Lower leg skin (tissue), 4 donors: ENCODE results near the gene ADAMTS17. TPM values are rescaled to one million over a fixed set of nuclear protein-coding genes. Genes with fewer than 3 reads are reported as not detected.

ENCODE experiments used
- DNase-seq, 2 donors: peaks; one replicate each; pipeline ENCODE4 v3.0.0-alpha.2; 2019; ENCODE audit warnings: low spot score in 2 of 2
- H3K4me3 ChIP-seq: fragments of 200-600 bp; sonication (generic); 2 replicates; pipeline ENCODE4 v1.5.1; 2017; ENCODE audit warnings: mild to moderate bottlenecking, low read depth; ENCODE audit not compliant: poor library complexity, severe bottlenecking
- CTCF ChIP-seq, 3 donors: fragments of 450-650 bp; IDR thresholded peaks; one replicate each; pipeline ENCODE4 v1.5.1; 2016; ENCODE audit warnings: antibody characterized with exemption in 3 of 3, mild to moderate bottlenecking in 3 of 3, moderate library complexity in 2 of 3
- POLR2A ChIP-seq, 2 donors: fragments of 450-650 bp; IDR thresholded peaks; one replicate each; pipeline ENCODE4 v1.6.1; 2016 to 2017; ENCODE audit warnings: antibody characterized with exemption in 2 of 2, mild to moderate bottlenecking in 1 of 2, moderate library complexity in 1 of 2
- WGBS, 2 donors: methylation state at CpG; one replicate each; pipeline ENCODE4 v1.1.5; 2018; 5-methylcytosine and 5-hydroxymethylcytosine counted together
- intact Hi-C: fragments of 100-400 bp; cut with DNase I; formaldehyde crosslinking; loops from one replicate; pipeline ENCODE4 v1.15.0; 2023; ENCODE audit warnings: low total_unique reads
- total RNA-seq, 4 donors: library from RNA; depleted of rRNA; stranded (reverse); fragments of >200 nt; gene quantifications; one replicate each; pipeline ENCODE4 v1.1.0, GENCODE V29; 2016

ADAMTS17 gene
- total RNA-seq, 4 donors from 2014 or later: 3.5 to 7.8 (median 3.9) TPM

DNA sequence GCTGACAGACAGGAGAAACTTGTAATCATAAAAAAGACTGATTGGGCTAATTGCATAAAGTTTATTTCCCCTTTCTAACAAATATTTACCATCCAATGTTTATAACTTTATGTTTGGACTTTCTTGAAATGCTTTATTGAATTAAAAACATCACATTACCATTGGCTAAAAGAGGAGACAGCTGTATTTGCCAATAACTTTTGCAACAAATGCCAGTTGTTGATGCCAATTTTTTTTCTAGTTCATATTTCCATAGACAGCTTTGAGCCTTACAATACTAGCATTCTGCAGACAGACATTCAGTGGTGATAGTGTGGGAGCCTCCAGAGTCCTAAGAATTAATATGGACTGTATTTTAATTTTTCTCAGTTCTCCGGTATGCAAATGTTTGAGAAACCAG, 198.4 kb downstream of the ADAMTS17 start:
- no peak for TF ChIP-seq CTCF (IDR thresholded peaks at IDR 0.05)
- no peak for TF ChIP-seq POLR2A (IDR thresholded peaks at IDR 0.05)
- H3K4me3 ChIP-seq: no peak overlapping the region
- 74 to 81% methylated on average over 1 of the region's 1 CpG for WGBS, 2 donors
- intact Hi-C loops: no loop called here
- no peak for DNase-seq

DNA sequence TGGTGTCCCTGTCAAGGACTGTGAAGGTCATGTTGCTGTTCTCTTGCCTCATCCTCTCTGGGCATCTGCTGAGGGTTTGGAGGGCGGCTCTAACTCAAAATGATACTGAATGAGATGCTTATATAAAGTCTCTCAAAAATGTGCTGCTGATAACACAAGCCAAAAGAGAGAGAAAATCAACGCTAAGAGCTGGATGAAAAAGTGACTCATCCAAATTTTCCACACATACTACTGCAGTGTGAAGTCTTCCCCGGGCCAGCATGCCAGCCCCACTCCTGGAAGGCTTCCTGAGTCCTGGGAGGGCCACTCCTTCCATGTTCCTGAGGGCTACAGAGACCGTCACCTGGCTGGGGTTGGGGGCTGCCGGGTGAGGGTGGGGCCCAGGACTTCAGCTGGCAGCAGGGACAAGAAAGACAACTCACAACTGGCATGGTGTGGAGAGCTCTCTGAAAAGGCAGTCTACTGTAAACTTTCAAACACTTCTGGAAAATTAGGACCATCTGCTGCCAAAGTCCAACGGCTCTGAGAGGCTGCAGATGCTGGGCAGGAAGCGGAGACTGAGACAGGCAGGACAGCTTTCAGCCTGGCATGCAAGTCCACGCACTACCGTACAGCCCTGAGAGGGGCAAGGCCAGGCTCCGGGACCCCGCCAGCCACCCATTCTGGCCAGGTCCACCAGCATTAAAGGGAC, 200.3 kb downstream of the ADAMTS17 start:
- H3K4me3 ChIP-seq: no peak overlapping the region
- no peak for TF ChIP-seq CTCF (IDR thresholded peaks at IDR 0.05)
- WGBS, 2 donors: 45 to 52% methylated on average over 11 of the region's 11 CpGs
- intact Hi-C loops: no loop called here
- DNase-seq: peak in 1 of 2 donors; percentile 85

DNA sequence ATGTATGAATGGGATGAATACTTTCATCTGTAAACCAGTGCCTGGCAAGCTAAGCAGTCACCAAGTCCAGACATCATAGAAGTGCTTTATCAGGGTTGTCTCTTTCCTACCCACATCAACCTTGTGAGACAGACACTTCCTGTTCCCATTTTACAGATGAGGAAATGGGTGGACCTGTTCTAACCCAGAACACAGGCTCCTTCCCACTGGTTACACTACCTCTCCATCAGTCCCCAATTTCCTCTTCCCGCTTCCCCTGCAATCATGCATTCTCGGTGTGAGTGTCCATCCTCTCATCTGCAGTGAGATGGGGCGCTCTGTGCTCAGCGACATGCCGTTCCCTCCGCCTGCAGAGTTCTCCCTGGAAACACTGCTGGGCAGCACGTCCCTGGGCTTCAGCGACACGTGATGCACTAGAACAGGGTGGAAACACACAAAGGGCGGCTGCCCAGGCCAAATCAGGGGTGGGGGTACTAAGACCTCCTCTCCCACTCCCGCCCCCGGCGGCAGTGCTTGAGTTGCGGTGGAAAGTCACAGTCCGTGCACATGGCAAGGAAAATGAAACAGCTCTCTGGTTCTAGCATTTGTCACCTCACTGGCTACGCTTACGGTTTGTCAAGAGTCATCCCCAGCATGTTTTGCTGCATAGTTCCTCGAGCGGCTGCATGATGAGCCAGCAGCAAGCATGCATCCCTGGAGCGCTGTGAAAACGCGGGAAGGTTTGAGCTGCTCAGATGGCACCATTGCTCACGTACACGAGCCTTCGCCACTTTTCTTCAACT, 201.1 kb downstream of the ADAMTS17 start:
- TF ChIP-seq POLR2A (IDR thresholded peaks at IDR 0.05) (no peak), CTCF (IDR thresholded peaks at IDR 0.05) (no peak)
- DNase-seq: peak in 1 of 2 donors; percentile 57
- WGBS, 2 donors: 79 to 89% methylated on average over 24 to 25 of the region's 25 CpGs

DNA sequence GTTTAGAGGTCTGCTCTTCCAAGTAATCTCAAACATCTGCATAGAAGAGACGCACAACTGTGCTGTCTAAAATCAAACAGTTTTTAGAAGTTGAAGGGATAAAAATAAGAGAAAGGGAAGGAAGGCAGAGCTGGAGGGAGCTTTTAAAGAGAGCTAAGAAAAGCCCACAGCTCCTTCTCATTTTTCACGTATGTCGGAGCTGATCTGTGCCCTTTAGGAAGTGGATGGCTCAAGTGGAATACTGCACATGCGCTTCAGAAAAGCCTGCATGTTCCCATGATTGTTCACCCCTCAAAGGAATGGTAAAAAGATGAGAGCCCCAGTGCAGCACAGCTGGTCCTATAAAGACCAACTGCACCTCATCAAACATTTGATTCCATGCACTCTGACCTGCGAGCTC, 207.2 kb downstream of the ADAMTS17 start:
- no peak for TF ChIP-seq POLR2A (IDR thresholded peaks at IDR 0.05)
- TF ChIP-seq CTCF (IDR thresholded peaks at IDR 0.05): no peak
- WGBS, 2 donors: 69 to 77% methylated on average over 5 of the region's 5 CpGs
- intact Hi-C loops: no loop called here
- no peak for DNase-seq
- no peak overlapping the region for H3K4me3 ChIP-seq

More for the DNA sequence above, 201.1 kb downstream of the ADAMTS17 start:
- no peak overlapping the region for H3K4me3 ChIP-seq
- intact Hi-C loops: no loop called here

DNA sequence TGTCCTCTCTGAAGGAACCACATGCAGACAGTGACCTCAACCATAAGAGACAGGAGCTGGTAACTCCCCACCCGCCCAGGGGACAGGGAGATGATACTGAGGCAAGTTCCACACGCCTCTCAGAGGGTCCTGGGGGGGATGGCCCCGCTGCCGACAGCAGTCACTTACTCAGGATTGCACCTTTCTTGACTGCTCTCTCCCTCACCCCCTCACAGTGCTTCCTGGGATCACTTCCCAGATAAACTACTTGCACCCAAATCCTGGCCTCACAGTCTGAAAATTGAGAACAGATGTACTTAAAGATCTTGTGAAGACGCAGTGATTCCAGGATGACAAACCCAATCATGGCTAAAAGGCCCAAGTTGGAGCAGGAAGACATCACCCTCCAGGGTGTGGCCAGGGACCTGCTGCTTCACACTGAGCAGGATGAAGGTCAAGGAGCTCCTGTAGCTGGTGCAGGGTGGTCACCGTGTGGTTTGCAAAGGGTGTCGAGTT, 207.6 kb downstream of the ADAMTS17 start:
- intact Hi-C loops: no loop called here
- 61 to 72% methylated on average over 7 of the region's 7 CpGs for WGBS, 2 donors
- no peak for DNase-seq
- no peak overlapping the region for H3K4me3 ChIP-seq
- TF ChIP-seq POLR2A (IDR thresholded peaks at IDR 0.05): no peak
- no peak for TF ChIP-seq CTCF (IDR thresholded peaks at IDR 0.05)
